Erythroblast (primary cell): ENCODE data around the gene TUBB2B.

Source experiments
- GATA1 ChIP-seq: IDR thresholded peaks from 2 replicates; pipeline ENCODE4 v1.6.1; 2011; ENCODE audit warnings: low read depth, mild to moderate bottlenecking, control low read depth, low read length, moderate library complexity
- POLR2A ChIP-seq: IDR thresholded peaks from 2 replicates; pipeline ENCODE4 v1.6.1; 2011; ENCODE audit warnings: mild to moderate bottlenecking, low read length

- TF ChIP-seq POLR2A (no peak), GATA1 (no peak)
Observed at GRCh38 chr6:3273707-3274521, 46.5 kb upstream of the TUBB2B start.
